ENCODE data around the gene MATN1.

Gene MATN1

GRCh38 chr1:30738040-30738714, 14.8 kb upstream of the MATN1 start:
- no peak for TF ChIP-seq ZNF8 (CRISPR knock-in tag; IDR thresholded peaks at IDR 0.05)
- TF ChIP-seq ZNF565 (CRISPR knock-in tag; conservative IDR thresholded peaks at IDR 0.05; ENCODE audit: low read depth): peak; percentile 79; the same call in 1 of the 2 replicates
- no peak for TF ChIP-seq TOX (CRISPR knock-in tag; IDR thresholded peaks at IDR 0.05; ENCODE audit: borderline replicate concordance)
- no peak for TF ChIP-seq CREB5 (CRISPR knock-in tag; IDR thresholded peaks at IDR 0.05; ENCODE audit: low read depth)
- TF ChIP-seq PPARA (CRISPR knock-in tag; IDR thresholded peaks at IDR 0.05; ENCODE audit: borderline replicate concordance): no peak
- no peak for TF ChIP-seq TSHZ2 (CRISPR knock-in tag; IDR thresholded peaks at IDR 0.05)
- TF ChIP-seq ESRRG (CRISPR knock-in tag; IDR thresholded peaks at IDR 0.05): no peak
- ATAC-seq: no peak

GRCh38 chr1:30737357-30738039, 14.1 kb upstream of the MATN1 start:
- no peak for ATAC-seq
- no peak for TF ChIP-seq CSRNP3 (CRISPR knock-in tag; IDR thresholded peaks at IDR 0.05)
- TF ChIP-seq ZFP30 (CRISPR knock-in tag; IDR thresholded peaks at IDR 0.05): no peak
- no peak for TF ChIP-seq TOX (CRISPR knock-in tag; IDR thresholded peaks at IDR 0.05; ENCODE audit: borderline replicate concordance)
- TF ChIP-seq ZC3H10 (CRISPR knock-in tag; IDR thresholded peaks at IDR 0.05): no peak
- no peak for TF ChIP-seq CREB5 (CRISPR knock-in tag; IDR thresholded peaks at IDR 0.05; ENCODE audit: low read depth)
- TF ChIP-seq POU6F1 (CRISPR knock-in tag; IDR thresholded peaks at IDR 0.05; ENCODE audit: borderline replicate concordance, low read depth): no peak
- TF ChIP-seq PATZ1 (CRISPR knock-in tag; IDR thresholded peaks at IDR 0.05; ENCODE audit: borderline replicate concordance): no peak
- TF ChIP-seq ZFP3 (CRISPR knock-in tag; IDR thresholded peaks at IDR 0.05): no peak
- no peak for TF ChIP-seq BACH2 (CRISPR knock-in tag; IDR thresholded peaks at IDR 0.05; ENCODE audit: borderline replicate concordance)

- TF ChIP-seq GLIS3 (CRISPR knock-in tag; IDR thresholded peaks at IDR 0.05): no peak
- no peak for ATAC-seq
Measured at GRCh38 chr1:30735668-30736498, 12.5 kb upstream of the MATN1 start.

Measured in SK-N-SH treated with all-trans-retinoic acid at 6 μM for 48 hours (cell line).